ENCODE measurements around the gene RASSF4.

DNA sequence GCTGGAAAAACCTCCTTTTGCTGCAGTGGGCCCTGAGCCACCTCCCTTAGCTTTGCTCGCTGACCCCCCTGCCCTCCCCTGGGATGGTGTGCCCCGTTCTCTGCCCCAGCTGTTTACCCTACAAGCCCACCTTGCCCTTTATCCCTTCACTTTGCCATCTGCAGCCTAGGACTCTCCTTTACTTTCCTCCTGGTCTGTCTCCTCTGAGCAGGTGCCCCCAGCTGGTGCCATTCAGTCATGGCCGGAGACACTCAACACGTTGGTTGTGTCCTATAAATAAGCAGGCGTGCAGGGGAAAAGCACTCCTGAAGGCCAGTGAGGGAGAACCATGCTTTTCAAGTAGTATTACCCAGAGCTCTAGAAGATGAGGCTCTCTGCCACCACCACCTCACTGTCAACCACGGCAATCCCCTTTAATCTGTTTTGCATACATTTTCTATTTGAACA is 6.1 kb downstream of the RASSF4 start:
- no peak for TF ChIP-seq ZKSCAN8 (CRISPR knock-in tag; IDR thresholded peaks at IDR 0.05)
- TF ChIP-seq CREB1 (IDR thresholded peaks at IDR 0.05) = no peak
- no peak for TF ChIP-seq CREB1 (CRISPR knock-in tag; IDR thresholded peaks at IDR 0.05)
- TF ChIP-seq CBX8 (IDR thresholded peaks at IDR 0.05; ENCODE audit: borderline replicate concordance, extremely low read depth, low read depth, low read length, poor library complexity, severe bottlenecking) = no peak
- TF ChIP-seq PHF20 (IDR thresholded peaks at IDR 0.05; ENCODE audit: partially characterized antibody) = no peak
- TF ChIP-seq, protein P1, sequence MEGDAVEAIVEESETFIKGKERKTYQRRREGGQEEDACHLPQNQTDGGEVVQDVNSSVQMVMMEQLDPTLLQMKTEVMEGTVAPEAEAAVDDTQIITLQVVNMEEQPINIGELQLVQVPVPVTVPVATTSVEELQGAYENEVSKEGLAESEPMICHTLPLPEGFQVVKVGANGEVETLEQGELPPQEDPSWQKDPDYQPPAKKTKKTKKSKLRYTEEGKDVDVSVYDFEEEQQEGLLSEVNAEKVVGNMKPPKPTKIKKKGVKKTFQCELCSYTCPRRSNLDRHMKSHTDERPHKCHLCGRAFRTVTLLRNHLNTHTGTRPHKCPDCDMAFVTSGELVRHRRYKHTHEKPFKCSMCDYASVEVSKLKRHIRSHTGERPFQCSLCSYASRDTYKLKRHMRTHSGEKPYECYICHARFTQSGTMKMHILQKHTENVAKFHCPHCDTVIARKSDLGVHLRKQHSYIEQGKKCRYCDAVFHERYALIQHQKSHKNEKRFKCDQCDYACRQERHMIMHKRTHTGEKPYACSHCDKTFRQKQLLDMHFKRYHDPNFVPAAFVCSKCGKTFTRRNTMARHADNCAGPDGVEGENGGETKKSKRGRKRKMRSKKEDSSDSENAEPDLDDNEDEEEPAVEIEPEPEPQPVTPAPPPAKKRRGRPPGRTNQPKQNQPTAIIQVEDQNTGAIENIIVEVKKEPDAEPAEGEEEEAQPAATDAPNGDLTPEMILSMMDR (IDR thresholded peaks at IDR 0.05 in 2 of 3, conservative IDR thresholded peaks at IDR 0.05 in 1 of 3; ENCODE audit: insufficient read depth in 2 of 3, low read depth in 1 of 3, low read length in 3 of 3) = no peak
- no peak for TF ChIP-seq ZNF184 (CRISPR knock-in tag; IDR thresholded peaks at IDR 0.05)
- no peak for TF ChIP-seq MEIS2 (IDR thresholded peaks at IDR 0.05; ENCODE audit: partially characterized antibody)
- no peak for TF ChIP-seq TRIM28 (IDR thresholded peaks at IDR 0.05)
- TF ChIP-seq SNRNP70 (optimal IDR thresholded peaks at IDR 0.05; ENCODE audit: low read depth, low read length) = no peak
- no peak for TF ChIP-seq SP1 (CRISPR knock-in tag; IDR thresholded peaks at IDR 0.05)
- TF ChIP-seq YBX1 (IDR thresholded peaks at IDR 0.05) = no peak
- no peak for TF ChIP-seq SAFB2 (IDR thresholded peaks at IDR 0.05; ENCODE audit: borderline replicate concordance, low read depth, low read length, severe bottlenecking)
